Stromal cell of bone marrow (primary cell): Measurements from ENCODE around the gene LPGAT1.
"Not testable (repeated sequence)": the region's sequence is repeated elsewhere in the genome, so short reads cannot be mapped to it uniquely, and the experiment has no call there.

Experiments
- DNase-seq: peaks from one replicate; pipeline ENCODE4 v3.0.0-alpha.2; 2012; ENCODE audit warnings: low read depth

The LPGAT1 gene

DNA sequence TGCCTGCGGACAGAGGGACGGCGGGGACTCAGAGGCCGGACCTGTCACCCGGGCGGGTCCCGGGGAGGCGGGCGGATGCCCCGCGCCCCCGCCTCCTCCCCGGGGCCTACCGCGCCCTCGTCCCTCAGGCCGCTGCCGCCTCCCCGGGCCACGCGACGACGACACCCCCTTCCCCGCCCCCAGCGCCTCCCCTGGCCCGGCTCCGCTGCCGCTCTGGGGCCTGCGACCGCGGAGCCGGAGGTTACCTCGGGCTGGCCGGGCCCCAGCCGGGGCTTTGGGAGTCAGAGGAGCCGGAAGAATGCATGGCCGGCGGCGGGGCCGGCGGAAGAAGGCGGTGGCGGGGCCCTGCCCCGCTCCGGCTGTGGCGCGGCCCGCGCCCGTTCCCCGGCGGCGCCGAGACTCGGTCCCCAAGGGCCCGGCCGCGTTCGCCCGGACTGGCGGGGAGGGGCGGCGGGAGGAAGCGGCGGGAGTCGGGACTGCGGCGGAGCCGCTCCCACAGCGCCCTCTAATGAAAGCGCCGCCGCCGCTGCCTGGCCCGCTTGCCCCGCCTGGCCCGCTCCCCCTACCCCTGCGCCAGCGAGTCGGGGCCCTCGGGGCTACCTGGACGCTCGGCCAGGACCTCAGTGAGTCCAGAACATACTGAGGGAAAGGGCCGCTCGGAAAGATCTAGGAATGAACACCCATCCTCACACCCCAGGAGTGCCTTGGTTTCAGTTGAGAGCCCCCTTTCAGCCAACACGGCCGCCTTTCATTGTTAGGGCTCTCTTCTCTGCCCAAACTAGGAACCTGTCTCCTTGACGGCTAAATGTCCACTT, at the start of gene LPGAT1:
LPGAT1 (minus strand) TSS at position 436 of the 815 bp plus-strand sequence. CDS start 1,467 bp downstream, outside the sequence.
- peak; percentile 44 for DNase-seq

- DNase-seq = no peak
These were observed 48.9 kb upstream of the LPGAT1 start for GRCh38 chr1:211879475-211879874.

DNA sequence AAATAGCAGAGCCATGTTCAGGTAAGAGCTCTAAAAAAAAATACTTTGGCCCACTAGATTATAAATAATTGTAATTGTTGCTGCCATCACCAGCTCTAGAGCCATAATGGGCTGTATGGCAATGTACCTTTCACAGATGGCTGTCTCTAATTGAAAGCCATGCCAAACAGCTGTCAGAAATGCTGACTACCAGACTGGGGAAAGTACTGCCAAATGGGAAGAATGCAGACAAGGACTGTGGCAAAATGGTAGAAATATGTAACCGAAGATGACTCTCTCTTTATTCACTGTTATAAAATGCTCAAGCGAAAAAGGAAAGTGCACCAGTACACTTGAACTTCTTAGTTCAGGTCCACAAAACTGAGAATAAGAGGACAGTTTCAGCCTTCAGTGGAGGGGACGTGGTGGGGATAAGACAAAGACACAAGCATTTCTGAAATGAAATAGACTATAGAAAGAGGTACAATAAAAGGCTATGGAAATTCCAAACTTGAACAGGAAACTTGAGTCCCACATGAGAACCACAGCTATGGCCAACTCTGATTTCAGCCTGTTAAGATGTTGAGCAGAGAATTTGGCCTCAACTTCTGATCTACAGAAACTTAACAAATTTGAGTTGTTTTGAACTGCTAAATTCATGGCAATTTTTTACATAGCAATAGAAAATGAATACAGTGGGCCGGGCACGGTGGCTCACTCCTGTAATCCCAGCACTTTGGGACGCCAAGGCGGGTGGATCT, 46.5 kb upstream of the LPGAT1 start:
- DNase-seq = no peak

- DNase-seq = no peak
These were observed 45.0 kb upstream of the LPGAT1 start for GRCh38 chr1:211875541-211875940.

- no peak for DNase-seq
These were observed 44.2 kb upstream of the LPGAT1 start for GRCh38 chr1:211874521-211875347.

GRCh38 chr1:211873731-211874130, 43.2 kb upstream of the LPGAT1 start:
- DNase-seq = not testable (repeated sequence)

DNA sequence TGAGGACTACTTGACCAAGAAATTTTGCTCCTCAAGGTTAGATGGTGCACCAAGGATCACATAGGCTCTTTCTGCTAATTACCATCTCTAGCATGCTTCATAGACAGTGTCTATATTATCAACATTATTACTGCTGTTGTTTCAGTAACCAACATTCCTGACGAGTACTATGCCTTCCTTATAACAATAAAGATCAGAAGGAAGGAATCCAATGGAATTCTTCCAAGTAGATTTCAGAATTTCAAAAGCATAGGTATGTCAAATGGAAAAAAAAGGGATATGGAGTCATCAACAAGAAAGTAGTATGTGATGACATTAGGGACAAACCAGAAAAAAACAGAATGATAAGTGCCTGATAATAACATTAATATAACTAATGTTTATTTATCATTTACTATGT, 39.6 kb upstream of the LPGAT1 start:
- DNase-seq = peak; percentile 21

- DNase-seq = no peak
These were observed 34.6 kb upstream of the LPGAT1 start for GRCh38 chr1:211865180-211865579.

DNA sequence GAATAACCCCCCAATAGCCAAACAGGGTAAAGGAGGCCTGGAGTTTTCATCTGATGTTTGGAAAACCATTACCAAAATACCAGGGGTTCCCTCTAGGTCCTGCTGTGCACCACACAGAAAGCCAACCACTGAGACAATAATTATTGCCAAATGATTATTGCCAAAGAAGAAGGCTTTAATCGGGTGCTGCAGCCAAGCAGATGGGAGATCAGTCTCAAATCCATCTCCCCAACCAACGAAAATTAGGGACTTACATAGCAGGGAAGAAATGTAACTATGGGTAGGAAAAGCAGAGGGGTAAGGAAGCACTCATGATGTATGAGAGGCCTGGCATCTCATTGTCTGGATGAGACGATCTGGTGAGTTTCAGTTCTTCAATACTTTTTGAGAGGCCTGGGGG, 28.8 kb upstream of the LPGAT1 start:
- no peak for DNase-seq

DNA sequence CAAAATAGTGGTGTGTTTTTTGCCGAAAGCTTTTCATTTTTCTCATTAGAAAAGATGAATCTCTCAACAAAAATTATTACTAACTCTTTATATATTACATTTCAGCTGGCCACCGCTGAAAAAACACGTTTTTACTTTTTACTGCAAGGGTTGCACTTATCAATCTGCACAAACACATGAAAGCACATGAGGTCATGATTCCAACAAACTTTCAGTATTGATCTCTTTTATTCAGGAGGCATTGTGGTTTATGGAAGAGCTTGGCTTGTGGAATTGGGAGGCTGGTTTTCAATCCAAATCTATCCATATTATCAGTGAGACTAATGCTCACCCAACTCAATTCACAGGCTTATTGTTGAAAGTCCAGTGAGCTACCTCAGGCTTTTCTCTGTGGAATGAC, 20.6 kb upstream of the LPGAT1 start:
- no peak for DNase-seq

DNA sequence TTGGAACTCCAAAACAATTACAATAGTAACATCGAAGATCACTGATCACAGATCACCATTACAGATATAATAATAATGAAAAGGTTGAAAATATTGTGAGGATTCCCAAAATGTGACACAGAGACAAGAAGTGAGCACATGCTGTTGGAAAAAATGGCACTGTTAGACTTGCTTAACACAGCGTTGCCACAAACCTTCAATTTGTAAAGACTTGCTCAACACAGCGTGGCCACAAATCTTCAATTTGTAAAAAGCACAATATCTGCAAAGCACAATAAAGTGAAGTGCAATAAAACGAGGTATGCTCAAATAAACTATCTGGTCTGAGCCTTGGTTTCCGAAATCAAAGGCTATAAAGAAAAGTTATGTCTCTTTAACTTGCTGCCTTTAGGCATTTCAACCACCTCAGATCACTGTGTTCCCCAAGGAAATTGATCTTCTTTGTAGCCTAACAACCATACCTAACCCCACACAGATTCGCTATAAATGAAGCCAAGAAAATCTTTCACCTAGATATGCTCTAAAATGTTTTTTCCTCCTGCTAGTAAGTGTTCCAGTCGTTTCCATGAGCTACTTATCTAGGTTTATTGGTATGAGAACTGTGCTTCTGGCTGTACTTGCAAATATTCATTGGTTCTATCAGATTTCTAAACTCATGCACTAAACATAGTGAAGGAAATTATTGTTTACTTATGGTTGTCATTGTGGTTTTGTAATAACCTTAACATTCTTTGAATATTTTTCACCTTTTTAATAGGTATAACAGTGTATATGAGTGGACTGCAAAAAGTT, 13.1 kb upstream of the LPGAT1 start:
- DNase-seq = no peak

- DNase-seq = no peak
These were observed 12.5 kb upstream of the LPGAT1 start for GRCh38 chr1:211843018-211843417.

DNA sequence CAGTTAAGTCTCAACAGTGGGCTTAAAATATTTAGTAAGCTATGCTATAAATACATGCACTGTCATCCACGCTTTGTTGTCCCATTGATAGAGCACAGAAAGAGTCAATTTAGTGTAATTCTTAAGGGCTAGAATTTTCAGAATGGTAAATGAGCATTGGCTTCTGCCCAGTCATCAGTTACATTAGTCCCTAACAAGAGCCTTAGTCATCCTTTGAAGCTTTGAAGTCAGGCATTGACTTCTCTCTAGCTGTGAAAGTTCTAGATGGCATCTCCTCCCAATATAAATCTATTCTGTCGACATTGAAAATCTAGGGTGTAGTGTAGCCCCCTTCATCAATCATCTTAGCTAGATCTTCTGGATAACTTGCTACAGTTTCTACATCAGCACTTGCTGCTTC, 12.0 kb upstream of the LPGAT1 start:
- no peak for DNase-seq

DNA sequence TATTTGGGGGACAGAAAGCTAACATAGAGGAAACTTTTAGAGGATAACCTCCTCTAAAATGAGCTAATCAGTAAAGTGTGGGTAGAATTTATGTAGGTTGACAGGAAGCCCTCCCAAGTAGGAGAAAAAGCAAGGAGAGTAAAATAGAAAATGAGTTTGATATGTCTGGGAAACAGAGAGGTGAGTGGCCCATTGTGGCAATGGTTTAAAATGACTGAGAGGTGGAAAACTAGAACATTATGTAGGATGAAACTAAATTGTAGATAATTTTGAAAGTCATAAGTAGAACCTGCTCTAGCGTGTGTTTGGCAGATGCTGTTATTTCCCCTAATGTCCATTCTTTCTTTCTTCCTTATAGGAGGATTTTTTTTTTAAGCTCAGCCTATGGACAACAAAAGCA, 8.5 kb upstream of the LPGAT1 start:
- DNase-seq = no peak

DNA sequence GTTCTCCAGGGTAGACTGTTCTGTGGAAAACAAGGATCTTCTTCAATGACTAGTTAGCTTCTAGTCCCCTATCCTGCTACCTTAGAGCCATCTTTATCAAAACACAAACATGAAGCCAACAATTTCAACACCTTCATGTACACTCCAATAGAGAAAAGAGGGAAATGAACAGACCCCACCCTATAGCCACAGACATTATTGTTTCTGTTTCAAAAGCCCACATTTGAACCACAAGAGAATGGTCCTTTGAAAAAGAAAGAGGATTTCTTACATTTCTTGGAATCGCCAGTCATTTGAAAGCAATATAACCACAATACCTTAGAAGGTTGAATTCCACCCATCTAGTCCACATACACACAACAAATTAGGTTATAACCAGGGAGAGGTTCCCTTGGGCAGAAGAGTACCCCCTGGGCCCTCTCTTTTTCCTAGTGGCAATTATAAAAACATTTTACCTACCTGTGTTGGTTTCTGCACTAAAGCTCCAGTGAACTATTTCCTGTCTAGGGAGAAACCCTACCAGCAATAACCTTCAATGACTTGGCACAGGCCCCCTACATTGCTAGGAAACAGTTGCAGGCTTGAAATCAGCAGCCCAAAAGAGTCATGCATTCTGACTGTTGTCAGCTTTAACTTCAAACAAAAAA, 2.7 kb upstream of the LPGAT1 start:
- no peak for DNase-seq

DNA sequence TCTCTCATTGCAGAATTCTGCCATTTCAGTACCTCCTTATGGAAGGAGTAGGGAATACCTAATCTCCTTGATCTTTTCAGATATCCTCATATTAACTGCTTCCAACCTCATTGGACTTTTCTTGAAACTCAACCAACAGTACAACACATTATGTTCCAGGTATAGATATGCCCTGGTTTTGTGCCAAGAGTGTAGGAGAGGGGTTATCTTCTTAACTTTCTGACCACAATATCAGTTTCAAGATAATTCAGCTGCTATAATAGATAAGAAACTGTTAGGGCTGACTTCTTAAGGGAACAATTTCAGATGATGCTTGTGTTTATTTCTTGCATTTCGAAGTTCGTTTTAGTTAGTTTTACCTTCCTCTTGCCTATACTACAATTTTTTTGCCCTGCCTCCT, 2.1 kb upstream of the LPGAT1 start:
- DNase-seq = no peak

DNA sequence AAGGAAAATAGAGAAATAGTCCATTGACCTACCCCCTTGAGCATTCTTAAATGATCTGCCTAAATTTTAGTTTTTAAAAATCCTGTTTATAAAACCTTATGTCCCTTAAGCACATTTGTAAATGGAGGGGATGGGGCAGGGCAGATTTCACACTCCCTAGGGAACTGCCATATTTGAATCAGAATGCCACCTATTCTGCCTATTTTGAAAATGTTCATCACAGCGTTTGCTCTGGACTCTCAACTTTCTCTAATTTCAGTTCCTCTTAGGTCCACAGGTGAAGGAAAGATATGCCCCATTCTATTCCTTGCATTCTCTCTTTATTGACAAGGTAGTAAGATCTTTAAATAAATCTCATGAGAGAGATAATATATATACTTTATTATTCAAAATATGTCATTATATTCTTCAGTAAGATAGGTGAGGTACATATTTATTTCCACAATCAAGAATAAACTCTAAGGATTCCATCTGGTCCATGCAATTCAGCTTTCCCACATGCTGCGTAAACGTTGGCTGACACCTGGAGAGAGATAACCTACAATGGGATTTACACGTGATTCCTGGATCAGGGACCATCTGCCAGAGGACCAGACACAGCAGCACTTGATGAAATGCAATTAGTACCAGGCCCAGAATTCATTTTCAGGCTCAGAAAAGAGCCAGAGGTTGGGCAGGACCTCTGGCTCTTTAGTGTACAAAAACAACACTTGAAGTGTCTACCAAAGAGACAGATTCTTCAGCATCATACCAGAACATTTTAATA, 1.2 kb upstream of the LPGAT1 start:
- no peak for DNase-seq

DNA sequence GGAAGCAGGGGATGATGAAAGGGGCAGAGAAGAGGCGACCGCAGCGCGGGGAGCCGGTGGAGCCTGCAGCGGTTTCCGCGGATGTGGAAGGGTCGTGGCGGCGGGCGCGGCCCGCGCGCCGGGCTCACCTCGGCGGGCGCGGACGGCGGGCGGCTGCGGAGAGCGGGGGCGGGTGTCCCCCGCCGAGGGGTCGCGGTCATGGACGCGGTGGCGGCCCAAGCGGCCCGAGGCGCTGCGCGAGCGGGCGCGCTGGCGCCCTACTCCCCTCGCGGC, 572 bp downstream of the LPGAT1 start:
- no peak for DNase-seq

- DNase-seq = no peak
These were observed 1.1 kb downstream of the LPGAT1 start for GRCh38 chr1:211829343-211830054.
